ENCODE measurements around the gene PPP2R3A.

The PPP2R3A gene

GRCh38 chr3:135970506-135971116, 5.1 kb downstream of the PPP2R3A start:
- DNase-seq, result no peak

DNA sequence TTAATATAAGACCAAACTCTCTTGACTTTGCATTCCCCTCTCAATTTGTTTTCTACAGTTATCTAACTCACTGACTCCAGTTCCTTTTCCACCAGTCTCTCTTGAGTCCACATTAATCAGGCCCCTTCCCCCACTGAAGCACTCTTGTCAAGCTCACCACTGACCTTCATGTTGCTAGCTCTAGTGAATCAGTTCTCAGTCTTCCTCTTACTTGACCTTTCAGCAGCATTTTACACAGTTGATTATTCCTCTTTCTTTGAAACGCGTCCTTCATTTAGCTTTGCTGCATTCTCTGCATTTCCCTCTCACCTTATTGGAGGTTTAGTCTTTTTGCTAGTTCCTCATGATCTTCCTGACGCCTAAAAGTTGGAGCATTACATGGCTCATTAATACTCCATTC, 8.3 kb downstream of the PPP2R3A start:
- no peak for DNase-seq

GRCh38 chr3:135975053-135975452, 9.5 kb downstream of the PPP2R3A start:
- no peak for DNase-seq

- DNase-seq, result no peak
Observed at GRCh38 chr3:135975536-135975935, 10.0 kb downstream of the PPP2R3A start.

GRCh38 chr3:135980343-135980742, 14.8 kb downstream of the PPP2R3A start:
- DNase-seq, result no peak

GRCh38 chr3:135981701-135982403, 16.3 kb downstream of the PPP2R3A start:
- DNase-seq, result no peak

- DNase-seq, result peak; percentile 62
Observed at GRCh38 chr3:135982404-135982761, 16.9 kb downstream of the PPP2R3A start.

- DNase-seq, result peak; percentile 76
Observed at GRCh38 chr3:135982922-135983581, 17.5 kb downstream of the PPP2R3A start.

GRCh38 chr3:135987661-135988060, 22.1 kb downstream of the PPP2R3A start:
- no peak for DNase-seq

GRCh38 chr3:135989242-135989641, 23.7 kb downstream of the PPP2R3A start:
- no peak for DNase-seq

DNA sequence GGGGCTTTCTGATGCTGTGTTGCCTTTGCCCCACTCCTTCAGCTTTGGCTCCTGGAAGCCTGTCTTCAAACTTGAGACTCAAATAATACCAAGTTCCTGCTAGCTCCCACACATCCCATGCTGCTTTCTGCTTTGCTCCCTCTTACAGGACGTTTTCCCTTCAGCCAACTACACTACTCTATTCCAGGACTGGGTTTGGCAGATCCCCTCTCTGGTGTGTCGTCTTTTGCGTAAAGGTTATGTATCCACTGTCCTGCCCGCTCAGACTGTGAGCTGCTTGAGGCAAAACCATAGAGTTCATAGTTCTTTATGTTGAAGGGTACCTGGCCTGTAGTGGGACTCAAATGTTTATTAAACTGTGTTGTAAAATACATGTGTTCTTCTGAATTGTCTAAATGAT, 25.4 kb downstream of the PPP2R3A start:
- no peak for DNase-seq

- DNase-seq, result no peak
Observed at GRCh38 chr3:135991621-135992020, 26.1 kb downstream of the PPP2R3A start.

- peak; percentile 90 for DNase-seq
Observed at GRCh38 chr3:135992072-135992471, 26.5 kb downstream of the PPP2R3A start.

DNA sequence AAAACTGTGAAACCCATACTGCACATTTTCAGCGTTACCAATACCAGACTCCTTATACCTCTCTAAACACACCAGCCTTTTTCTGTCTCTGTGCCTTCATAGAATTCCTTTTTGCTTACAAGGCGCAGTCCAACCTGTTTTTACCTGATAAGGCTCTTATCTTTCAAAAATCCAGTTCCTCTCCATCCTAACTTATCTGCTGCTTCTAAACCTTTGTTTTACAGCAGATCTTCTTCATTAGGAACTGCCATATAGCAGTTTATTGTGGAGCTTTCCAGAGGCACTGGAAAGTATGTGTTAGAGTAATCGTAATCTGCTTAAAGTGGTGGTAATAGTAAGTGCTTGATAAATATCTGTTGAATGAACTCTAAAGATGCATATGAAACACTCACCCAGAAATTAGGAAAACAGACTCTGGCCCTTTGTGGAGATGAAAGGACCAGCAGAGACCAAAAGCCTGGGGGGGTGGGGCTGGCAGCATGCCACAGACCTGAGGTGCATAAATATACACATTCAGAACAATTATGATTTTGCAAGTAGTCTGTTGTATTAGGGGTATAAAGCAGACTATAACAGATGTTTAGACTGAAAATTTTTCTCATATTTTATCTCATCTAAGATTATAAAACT, 29.3 kb downstream of the PPP2R3A start:
- DNase-seq, result no peak

DNA sequence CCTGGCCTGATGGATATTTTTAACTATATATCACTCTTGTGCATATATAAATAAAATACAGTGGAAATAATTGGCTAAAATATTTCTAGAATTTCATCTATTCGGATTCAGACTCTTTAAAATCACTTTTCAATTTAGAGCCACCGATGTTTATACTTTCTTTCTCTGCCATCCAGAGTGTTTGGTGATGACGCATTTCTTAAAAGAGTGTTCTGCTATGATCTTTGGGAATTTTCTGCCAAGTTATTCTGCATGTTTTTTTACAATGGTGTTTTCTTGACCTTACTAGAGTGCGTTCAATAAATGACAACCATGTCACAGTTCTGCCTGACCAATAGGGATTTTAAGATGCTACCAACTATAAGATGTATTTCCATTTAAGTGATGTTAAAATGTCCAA, 30.2 kb downstream of the PPP2R3A start:
- DNase-seq, result no peak

DNA sequence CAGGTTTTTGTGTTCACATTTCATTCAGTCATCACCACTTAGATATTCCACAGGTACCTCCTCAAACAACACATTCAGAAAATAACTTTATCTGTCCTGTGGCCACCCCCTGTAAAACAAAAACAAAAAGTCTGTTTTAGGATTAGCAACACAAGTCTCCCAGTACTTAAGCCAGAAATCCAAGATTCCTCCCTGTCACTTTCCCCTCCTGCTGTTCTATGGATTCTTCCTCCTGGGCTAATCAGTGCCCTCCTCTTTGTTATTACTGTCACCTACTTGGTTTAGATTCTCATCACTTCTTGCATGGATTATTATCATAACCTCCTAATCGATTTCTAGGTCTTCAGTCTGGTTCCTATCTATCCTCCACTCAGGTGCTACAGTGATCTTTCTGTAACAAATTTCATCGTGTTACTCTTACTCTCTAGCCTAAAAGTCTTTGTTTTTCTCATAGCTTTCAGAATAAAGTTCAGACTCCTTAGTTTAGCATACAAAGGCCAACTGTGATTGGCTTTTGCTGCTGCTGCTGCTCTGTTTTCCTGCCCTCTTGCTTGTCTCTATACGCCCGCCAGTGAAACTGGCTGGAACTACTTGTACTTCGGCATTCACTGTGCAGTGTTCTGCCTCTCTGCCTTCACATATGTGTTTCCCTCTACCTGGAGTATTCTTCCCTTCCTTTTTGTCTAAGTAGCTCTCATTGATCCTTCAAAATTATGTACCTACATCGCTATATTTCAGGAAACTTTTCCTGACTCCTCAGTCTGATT, 32.2 kb downstream of the PPP2R3A start:
- no peak for DNase-seq

GRCh38 chr3:136008221-136008620, 42.7 kb downstream of the PPP2R3A start:
- no peak for DNase-seq

DNA sequence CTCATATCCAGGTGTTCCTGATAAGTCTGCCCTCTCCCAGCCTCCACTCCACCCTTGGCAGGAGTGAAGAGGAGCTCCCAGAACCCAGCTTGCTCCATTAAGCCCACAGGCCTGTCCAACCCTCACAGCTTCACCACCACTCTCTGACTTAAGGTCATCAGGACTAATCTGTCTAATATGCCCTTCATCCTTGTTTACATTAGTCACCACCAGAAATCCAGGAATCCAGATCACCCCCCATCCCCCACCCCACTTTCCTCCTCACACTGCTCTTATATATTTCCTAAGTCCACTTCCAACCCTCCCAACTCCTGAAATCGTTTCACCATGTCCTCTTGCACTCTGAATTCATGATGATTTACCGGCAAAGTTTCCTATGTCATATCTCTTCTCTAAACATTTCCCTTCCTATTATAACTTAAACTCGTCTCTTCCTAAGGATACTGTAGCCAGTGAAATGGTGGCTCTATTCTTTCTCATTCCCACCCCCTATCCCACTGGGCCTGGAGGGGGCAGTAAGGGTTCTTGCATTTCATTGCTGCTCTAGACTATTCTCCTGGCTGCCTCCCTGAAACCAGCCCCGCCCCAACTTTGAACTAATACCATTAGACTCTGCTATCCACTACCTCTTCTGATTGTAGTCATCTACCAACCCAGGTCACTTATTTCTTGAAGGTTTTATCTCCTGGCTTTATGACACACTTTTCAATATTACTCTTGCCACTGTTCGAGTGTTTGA, 43.4 kb downstream of the PPP2R3A start:
- DNase-seq, result no peak

- DNase-seq, result no peak
Observed at GRCh38 chr3:136018876-136019275, 53.3 kb downstream of the PPP2R3A start.

DNA sequence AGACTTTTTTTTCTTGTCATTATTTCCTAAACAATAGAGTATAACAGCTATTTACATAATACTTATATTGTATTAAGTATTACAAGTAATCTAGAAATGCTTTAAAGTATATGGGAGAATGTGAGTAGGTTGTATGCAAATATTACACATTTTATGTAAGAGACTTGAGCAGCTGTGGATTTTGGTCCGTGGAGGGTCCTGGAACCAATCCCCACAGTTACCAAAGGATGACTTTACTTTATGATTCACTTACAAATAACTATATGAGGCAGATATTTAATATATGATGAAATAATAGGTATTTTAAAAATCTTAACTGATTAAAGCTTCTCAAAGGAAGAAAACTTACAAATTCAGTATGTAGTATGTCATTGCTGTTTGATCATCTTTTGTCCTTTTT, 56.3 kb downstream of the PPP2R3A start:
- no peak for DNase-seq

DNA sequence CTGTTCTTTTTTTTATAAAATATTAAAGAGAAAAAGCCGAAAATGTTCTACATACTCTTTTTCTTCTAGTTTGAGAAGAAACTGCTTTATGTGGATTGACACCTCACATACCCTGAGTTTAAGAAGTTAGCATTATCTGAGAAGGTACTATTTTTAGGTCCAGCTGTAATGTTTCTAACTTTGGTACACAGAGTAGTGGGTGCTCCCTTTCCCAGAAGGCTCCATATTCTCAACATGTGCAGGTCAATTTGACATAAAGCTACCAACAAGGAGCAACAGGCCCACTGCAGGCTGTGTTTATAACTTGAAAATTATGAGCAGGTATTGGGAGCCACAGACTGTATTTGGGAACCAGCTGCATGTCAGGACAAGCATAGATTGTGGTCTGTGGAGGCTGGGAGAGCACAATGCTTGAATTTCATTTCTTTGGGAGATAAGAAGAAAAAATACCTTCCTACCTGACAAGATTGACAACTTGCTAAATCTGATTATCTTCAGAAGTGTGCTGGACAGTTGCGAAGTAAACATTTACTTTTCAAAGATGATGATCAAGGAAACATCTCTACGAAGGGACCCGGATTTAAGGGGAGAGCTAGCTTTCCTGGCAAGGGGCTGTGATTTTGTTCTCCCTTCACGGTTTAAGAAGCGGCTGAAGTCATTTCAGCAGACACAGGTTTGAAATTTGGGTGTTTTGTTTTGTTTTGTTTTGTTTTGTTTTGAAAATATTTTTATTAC, 57.2 kb downstream of the PPP2R3A start:
- DNase-seq, result no peak
